Mammary epithelial cell (primary cell): ENCODE data around the gene ALOX12B.

Experiments
- EZH2 ChIP-seq: IDR thresholded peaks from 2 replicates; pipeline ENCODE4 v1.6.1; 2012; ENCODE audit warnings: low read length, inconsistent platforms, borderline replicate concordance
- TF ChIP-seq, protein P1 (sequence below), 2 donors: IDR thresholded peaks in 1 of 2; conservative IDR thresholded peaks in 1 of 2; 2 replicates each; pipeline ENCODE4 v1.5.1; 2011 to 2012; ENCODE audit warnings: inconsistent platforms in 2 of 2, low read length in 2 of 2, mild to moderate bottlenecking in 2 of 2, control low read depth in 1 of 2, low read depth in 1 of 2; ENCODE audit not compliant: insufficient read depth in 1 of 2; ENCODE audit errors: extremely low read depth in 1 of 2

DNA sequence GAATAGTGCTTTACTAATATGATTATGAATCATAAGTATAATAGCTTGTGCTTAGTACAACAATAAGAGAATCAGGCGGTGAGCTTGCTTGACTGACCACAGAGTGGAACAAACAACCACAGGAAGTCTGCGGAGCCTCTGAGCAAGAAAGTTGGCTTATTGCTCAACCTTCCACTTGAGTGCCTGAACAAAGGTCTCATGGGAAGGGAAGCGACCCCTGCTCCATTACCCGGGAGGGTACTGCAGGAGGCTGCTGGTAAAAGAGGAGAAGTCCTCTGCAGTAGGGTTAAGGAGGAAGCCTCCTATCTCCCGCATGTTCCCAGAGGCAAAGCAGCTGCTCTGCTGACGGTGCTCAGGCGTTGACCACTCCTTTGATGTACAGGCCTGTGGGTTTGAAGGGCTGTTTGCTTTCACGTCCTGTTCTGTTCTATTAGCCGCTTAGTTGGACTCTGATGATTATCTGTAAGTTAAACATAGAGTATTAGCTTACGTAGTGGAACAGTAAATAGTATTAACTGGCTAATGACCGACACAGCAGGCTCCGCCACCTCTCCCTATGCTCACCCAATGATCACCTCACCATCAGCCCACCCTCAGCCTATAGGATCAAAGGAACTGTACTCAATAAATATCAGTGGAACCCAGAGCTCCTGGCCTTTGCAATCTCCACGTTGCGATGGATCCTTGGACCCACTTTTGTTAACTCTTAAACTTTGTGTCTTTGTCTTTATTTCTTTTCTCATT, 31.1 kb downstream of the ALOX12B start:
- TF ChIP-seq, protein P1, sequence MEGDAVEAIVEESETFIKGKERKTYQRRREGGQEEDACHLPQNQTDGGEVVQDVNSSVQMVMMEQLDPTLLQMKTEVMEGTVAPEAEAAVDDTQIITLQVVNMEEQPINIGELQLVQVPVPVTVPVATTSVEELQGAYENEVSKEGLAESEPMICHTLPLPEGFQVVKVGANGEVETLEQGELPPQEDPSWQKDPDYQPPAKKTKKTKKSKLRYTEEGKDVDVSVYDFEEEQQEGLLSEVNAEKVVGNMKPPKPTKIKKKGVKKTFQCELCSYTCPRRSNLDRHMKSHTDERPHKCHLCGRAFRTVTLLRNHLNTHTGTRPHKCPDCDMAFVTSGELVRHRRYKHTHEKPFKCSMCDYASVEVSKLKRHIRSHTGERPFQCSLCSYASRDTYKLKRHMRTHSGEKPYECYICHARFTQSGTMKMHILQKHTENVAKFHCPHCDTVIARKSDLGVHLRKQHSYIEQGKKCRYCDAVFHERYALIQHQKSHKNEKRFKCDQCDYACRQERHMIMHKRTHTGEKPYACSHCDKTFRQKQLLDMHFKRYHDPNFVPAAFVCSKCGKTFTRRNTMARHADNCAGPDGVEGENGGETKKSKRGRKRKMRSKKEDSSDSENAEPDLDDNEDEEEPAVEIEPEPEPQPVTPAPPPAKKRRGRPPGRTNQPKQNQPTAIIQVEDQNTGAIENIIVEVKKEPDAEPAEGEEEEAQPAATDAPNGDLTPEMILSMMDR (conservative IDR thresholded peaks at IDR 0.05 in 1 of 2, IDR thresholded peaks at IDR 0.05 in 1 of 2; ENCODE audit: extremely low read depth in 1 of 2, insufficient read depth in 1 of 2, low read depth in 1 of 2, low read length in 2 of 2), result no peak
- no peak for TF ChIP-seq EZH2
